Activated naive CD4-positive, alpha-beta T cell treated with anti-CD3 and anti-CD28 coated beads for 36 hours (primary cell): ENCODE data around the gene LRRC3B. TPM values are rescaled to one million over a fixed set of nuclear protein-coding genes. Genes with fewer than 3 reads are reported as not detected.

Source experiments
- CTCF ChIA-PET: fragments of 350-600 bp; sonication (Branson Sonifier 250); formaldehyde crosslinking; loops from one replicate; lab custom pipeline; 2021; ENCODE audit warnings: antibody characterized with exemption; lab: Charles Lee
- DNase-seq: peaks from one replicate; pipeline ENCODE4 v3.0.0-alpha.2; 2020
- H3K27ac Mint-ChIP-seq: one replicate; pipeline ENCODE4 v1.8.0; 2021; ENCODE audit warnings: mild to moderate bottlenecking, mixed read lengths
- H3K27me3 Mint-ChIP-seq: one replicate; pipeline ENCODE4 v1.8.0; 2021; ENCODE audit warnings: low read depth, mixed read lengths
- H3K36me3 Mint-ChIP-seq: one replicate; pipeline ENCODE4 v1.8.0; 2021; ENCODE audit warnings: low read depth, mixed read lengths
- H3K4me1 Mint-ChIP-seq: one replicate; pipeline ENCODE4 v1.8.0; 2021; ENCODE audit warnings: low read depth, mixed read lengths
- H3K4me3 Mint-ChIP-seq: one replicate; pipeline ENCODE4 v1.8.0; 2021; ENCODE audit warnings: mild to moderate bottlenecking, moderate library complexity, mixed read lengths
- H3K9me3 Mint-ChIP-seq: one replicate; pipeline ENCODE4 v1.8.0; 2021; ENCODE audit warnings: mixed read lengths
- intact Hi-C: fragments of 100-400 bp; cut with micrococcal nuclease; formaldehyde crosslinking; loops from one replicate; pipeline ENCODE4 v1.15.1; 2023
- total RNA-seq, 2 experiments: library from RNA; stranded (reverse); gene quantifications; one replicate each; pipeline ENCODE4 v1.2.3, GENCODE V29; 2021

The LRRC3B gene
- total RNA-seq, 2 experiments from 2014 or later: not detected

- intact Hi-C loops: no loop called here
- H3K27ac Mint-ChIP-seq: no peak overlapping the region
- CTCF ChIA-PET: interaction anchor here (0.6 kb wide), 1 partner anchor 1264 kb away, joined by 4 read pairs; no protein-coding TSS in a partner anchor
- peaks cover 2% of the 10 kb centered on the region for H3K9me3 Mint-ChIP-seq
- no peaks in the 10 kb centered on the region for H3K36me3 Mint-ChIP-seq
- DNase-seq: no peak
- H3K27me3 Mint-ChIP-seq: no peaks in the 10 kb centered on the region
- H3K4me1 Mint-ChIP-seq: no peaks in the 10 kb centered on the region
- H3K4me3 Mint-ChIP-seq: no peak overlapping the region
Observed at GRCh38 chr3:26681632-26682031, 59.1 kb downstream of the LRRC3B start.

- no peaks in the 10 kb centered on the region for H3K9me3 Mint-ChIP-seq
- no peaks in the 10 kb centered on the region for H3K36me3 Mint-ChIP-seq
- no peak for DNase-seq
- H3K4me3 Mint-ChIP-seq: no peak overlapping the region
- no peaks in the 10 kb centered on the region for H3K4me1 Mint-ChIP-seq
- intact Hi-C loops: no loop called here
- CTCF ChIA-PET: interaction anchor here (0.6 kb wide), 1 partner anchor 1265 kb away, joined by 4 read pairs; no protein-coding TSS in a partner anchor
- no peak overlapping the region for H3K27ac Mint-ChIP-seq
- no peaks in the 10 kb centered on the region for H3K27me3 Mint-ChIP-seq
Observed at GRCh38 chr3:26682406-26682805, 59.8 kb downstream of the LRRC3B start.

- no peaks in the 10 kb centered on the region for H3K9me3 Mint-ChIP-seq
- H3K36me3 Mint-ChIP-seq: no peaks in the 10 kb centered on the region
Observed at GRCh38 chr3:26683902-26684301, 61.3 kb downstream of the LRRC3B start.

GRCh38 chr3:26687466-26687865 is 64.9 kb downstream of the LRRC3B start:
- Mint-ChIP-seq H3K4me3 (no peak overlapping the region), H3K36me3 (no peaks in the 10 kb centered on the region), H3K9me3 (no peaks in the 10 kb centered on the region), H3K27ac (no peak overlapping the region), H3K4me1 (no peaks in the 10 kb centered on the region), H3K27me3 (no peaks in the 10 kb centered on the region)
- intact Hi-C loops: no loop called here
- DNase-seq: no peak
- CTCF ChIA-PET: no interaction called here

More at GRCh38 chr3:26683902-26684301, 61.3 kb downstream of the LRRC3B start:
- intact Hi-C loops: no loop called here
- H3K4me3 Mint-ChIP-seq: no peak overlapping the region
- H3K27ac Mint-ChIP-seq: no peak overlapping the region
- no peaks in the 10 kb centered on the region for H3K27me3 Mint-ChIP-seq
- H3K4me1 Mint-ChIP-seq: no peaks in the 10 kb centered on the region
- CTCF ChIA-PET: no interaction called here
- no peak for DNase-seq

- intact Hi-C loops: no loop called here
Observed at GRCh38 chr3:26699553-26699952, 77.0 kb downstream of the LRRC3B start.

GRCh38 chr3:26703519-26703918 is 80.9 kb downstream of the LRRC3B start:
- CTCF ChIA-PET: interaction anchor here (1.0 kb wide), 1 partner anchor 9 kb away, joined by 4 read pairs; no protein-coding TSS in a partner anchor
- Mint-ChIP-seq H3K36me3 (no peaks in the 10 kb centered on the region), H3K27ac (no peak overlapping the region), H3K27me3 (peaks cover 2% of the 10 kb centered on the region), H3K4me3 (no peak overlapping the region), H3K9me3 (no peaks in the 10 kb centered on the region), H3K4me1 (no peaks in the 10 kb centered on the region)
- intact Hi-C loops: no loop called here
- no peak for DNase-seq

More at GRCh38 chr3:26699553-26699952, 77.0 kb downstream of the LRRC3B start:
- Mint-ChIP-seq H3K9me3 (no peaks in the 10 kb centered on the region), H3K4me1 (no peaks in the 10 kb centered on the region), H3K27ac (no peak overlapping the region), H3K36me3 (no peaks in the 10 kb centered on the region), H3K4me3 (no peak overlapping the region), H3K27me3 (no peaks in the 10 kb centered on the region)
- CTCF ChIA-PET: interaction anchor here (0.6 to 0.8 kb wide), 2 partner anchors 13 to 813 kb away, joined by 3 to 4 read pairs; no protein-coding TSS in a partner anchor
- no peak for DNase-seq

- no peak overlapping the region for H3K27ac Mint-ChIP-seq
- H3K27me3 Mint-ChIP-seq: peaks cover 2% of the 10 kb centered on the region
- no peaks in the 10 kb centered on the region for H3K4me1 Mint-ChIP-seq
- no peak for DNase-seq
- no peaks in the 10 kb centered on the region for H3K36me3 Mint-ChIP-seq
- intact Hi-C loops: no loop called here
- H3K9me3 Mint-ChIP-seq: no peaks in the 10 kb centered on the region
- CTCF ChIA-PET: no interaction called here
- H3K4me3 Mint-ChIP-seq: no peak overlapping the region
Observed at GRCh38 chr3:26704736-26705135, 82.2 kb downstream of the LRRC3B start.

GRCh38 chr3:26708501-26708900 is 85.9 kb downstream of the LRRC3B start:
- Mint-ChIP-seq H3K27me3 (peaks cover 2% of the 10 kb centered on the region), H3K4me3 (no peak overlapping the region), H3K36me3 (no peaks in the 10 kb centered on the region), H3K4me1 (no peaks in the 10 kb centered on the region), H3K9me3 (no peaks in the 10 kb centered on the region), H3K27ac (no peak overlapping the region)
- CTCF ChIA-PET: no interaction called here
- no peak for DNase-seq
- intact Hi-C loops: no loop called here

GRCh38 chr3:26712211-26713026 is 89.8 kb downstream of the LRRC3B start:
- H3K27ac Mint-ChIP-seq: no peak overlapping the region
- no peaks in the 10 kb centered on the region for H3K9me3 Mint-ChIP-seq
- peaks cover 2% of the 10 kb centered on the region for H3K27me3 Mint-ChIP-seq
- H3K4me3 Mint-ChIP-seq: no peak overlapping the region
- H3K4me1 Mint-ChIP-seq: no peaks in the 10 kb centered on the region
- CTCF ChIA-PET: interaction anchor here (0.6 to 1.6 kb wide), 6 partner anchors 9 to 179 kb away, joined by 3 to 5 read pairs (median 4); no protein-coding TSS in a partner anchor
- DNase-seq: no peak
- H3K36me3 Mint-ChIP-seq: no peaks in the 10 kb centered on the region
- intact Hi-C loops: loop anchor here (5.0 to 10.0 kb wide), 3 partner anchors 608 to 870 kb away; no protein-coding TSS in a partner anchor

GRCh38 chr3:26713091-26713490 is 90.5 kb downstream of the LRRC3B start:
- no peaks in the 10 kb centered on the region for H3K4me1 Mint-ChIP-seq
- DNase-seq: no peak
- peaks cover 2% of the 10 kb centered on the region for H3K27me3 Mint-ChIP-seq
- CTCF ChIA-PET: interaction anchor here (0.8 to 1.6 kb wide), 5 partner anchors 10 to 180 kb away, joined by 3 to 5 read pairs (median 4); no protein-coding TSS in a partner anchor
- H3K9me3 Mint-ChIP-seq: no peaks in the 10 kb centered on the region
- intact Hi-C loops: loop anchor here (5.0 to 10.0 kb wide), 3 partner anchors 608 to 871 kb away; no protein-coding TSS in a partner anchor
- H3K36me3 Mint-ChIP-seq: no peaks in the 10 kb centered on the region
- H3K4me3 Mint-ChIP-seq: no peak overlapping the region
- no peak overlapping the region for H3K27ac Mint-ChIP-seq

GRCh38 chr3:26714485-26714884 is 91.9 kb downstream of the LRRC3B start:
- DNase-seq: no peak
- H3K36me3 Mint-ChIP-seq: no peaks in the 10 kb centered on the region
- H3K4me1 Mint-ChIP-seq: no peaks in the 10 kb centered on the region
- no peak overlapping the region for H3K27ac Mint-ChIP-seq
- intact Hi-C loops: loop anchor here (5.0 to 10.0 kb wide), 3 partner anchors 610 to 872 kb away; no protein-coding TSS in a partner anchor
- CTCF ChIA-PET: no interaction called here
- no peaks in the 10 kb centered on the region for H3K27me3 Mint-ChIP-seq
- no peaks in the 10 kb centered on the region for H3K9me3 Mint-ChIP-seq
- H3K4me3 Mint-ChIP-seq: no peak overlapping the region

GRCh38 chr3:26715431-26715830 is 92.9 kb downstream of the LRRC3B start:
- CTCF ChIA-PET: no interaction called here

More at GRCh38 chr3:26715431-26715830, 92.9 kb downstream of the LRRC3B start:
- intact Hi-C loops: loop anchor here (10.0 kb wide), 2 partner anchors 611 to 811 kb away; no protein-coding TSS in a partner anchor
- H3K27ac Mint-ChIP-seq: no peak overlapping the region
- H3K36me3 Mint-ChIP-seq: no peaks in the 10 kb centered on the region
- no peaks in the 10 kb centered on the region for H3K27me3 Mint-ChIP-seq
- H3K9me3 Mint-ChIP-seq: no peaks in the 10 kb centered on the region
- H3K4me1 Mint-ChIP-seq: no peaks in the 10 kb centered on the region
- no peak for DNase-seq
- H3K4me3 Mint-ChIP-seq: no peak overlapping the region
